HEK293T (cell line): ENCODE results near the gene MGA.
"Not testable (repeated sequence)": the region's sequence is repeated elsewhere in the genome, so short reads cannot be mapped to it uniquely, and the experiment has no call there.

Experiments
- BHLHE40 ChIP-seq: fragments of 450-650 bp; IDR thresholded peaks from 2 replicates; pipeline ENCODE4 v1.6.1; 2016; ENCODE audit warnings: mild to moderate bottlenecking, moderate library complexity, borderline replicate concordance
- FOXA1 ChIP-seq: fragments of 450-650 bp; IDR thresholded peaks from 2 replicates; pipeline ENCODE4 v1.6.1; 2016; ENCODE audit warnings: mild to moderate bottlenecking
- FOXM1 ChIP-seq: fragments of 450-650 bp; IDR thresholded peaks from 2 replicates; pipeline ENCODE4 v1.6.1; 2017; ENCODE audit warnings: mild to moderate bottlenecking, borderline replicate concordance
- HDGF ChIP-seq: fragments of 450-650 bp; IDR thresholded peaks from 2 replicates; pipeline ENCODE4 v1.6.1; 2017; ENCODE audit warnings: antibody characterized with exemption, borderline replicate concordance
- NFRKB ChIP-seq: fragments of 450-650 bp; IDR thresholded peaks from 2 replicates; pipeline ENCODE4 v1.6.1; 2016; ENCODE audit warnings: mild to moderate bottlenecking, moderate library complexity
- SUZ12 ChIP-seq: fragments of 450-650 bp; IDR thresholded peaks from 2 replicates; pipeline ENCODE4 v1.6.1; 2016; ENCODE audit warnings: mild to moderate bottlenecking
- TF ChIP-seq, protein P1 (sequence below): fragments of 450-650 bp; IDR thresholded peaks from 2 replicates; pipeline ENCODE4 v1.6.1; 2016

DNA sequence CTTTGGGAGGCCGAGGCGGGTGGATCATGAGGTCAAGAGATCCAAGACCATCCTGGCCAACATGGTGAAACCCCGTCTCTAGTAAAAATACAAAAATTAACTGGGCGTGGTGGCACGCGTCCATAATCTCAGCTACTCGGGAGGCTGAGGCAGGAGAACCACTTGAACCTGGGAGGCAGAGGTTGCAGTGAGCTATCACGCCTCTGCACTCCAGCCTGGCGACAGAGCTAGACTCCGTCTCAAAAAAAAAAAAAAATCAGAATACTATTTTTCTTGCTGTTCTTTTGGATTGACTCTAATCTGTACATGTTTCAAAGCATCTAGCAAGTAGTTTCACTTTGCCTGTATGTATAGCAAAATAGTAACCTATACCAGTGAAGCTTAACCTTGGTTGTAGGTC, 75.3 kb downstream of the MGA start:
- TF ChIP-seq SUZ12, FOXA1, FOXM1, BHLHE40, NFRKB, HDGF: not testable (repeated sequence)
- TF ChIP-seq, protein P1, sequence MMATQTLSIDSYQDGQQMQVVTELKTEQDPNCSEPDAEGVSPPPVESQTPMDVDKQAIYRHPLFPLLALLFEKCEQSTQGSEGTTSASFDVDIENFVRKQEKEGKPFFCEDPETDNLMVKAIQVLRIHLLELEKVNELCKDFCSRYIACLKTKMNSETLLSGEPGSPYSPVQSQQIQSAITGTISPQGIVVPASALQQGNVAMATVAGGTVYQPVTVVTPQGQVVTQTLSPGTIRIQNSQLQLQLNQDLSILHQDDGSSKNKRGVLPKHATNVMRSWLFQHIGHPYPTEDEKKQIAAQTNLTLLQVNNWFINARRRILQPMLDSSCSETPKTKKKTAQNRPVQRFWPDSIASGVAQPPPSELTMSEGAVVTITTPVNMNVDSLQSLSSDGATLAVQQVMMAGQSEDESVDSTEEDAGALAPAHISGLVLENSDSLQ = not testable (repeated sequence)
